Stimulated activated CD4-positive, alpha-beta T cell treated with anti-CD3 and anti-CD28 coated beads, Interleukin-2, amount 100 ng/mL, for 4 hours (primary cell): ENCODE measurements around the gene DIO1.
"Not testable (repeated sequence)": the region's sequence is repeated elsewhere in the genome, so short reads cannot be mapped to it uniquely, and the experiment has no call there.

Experiments used
- DNase-seq: peaks from one replicate; pipeline ENCODE4 v3.0.0-alpha.2; 2020; ENCODE audit warnings: low read depth

DIO1 gene

GRCh38 chr1:53893999-53894636 is at the start of gene DIO1:
Gene DIO1, plus strand, starts transcription at chr1:53894187. Its CDS starts 24 bp downstream, at chr1:53894211.
- DNase-seq: no peak

- DNase-seq: no peak
Measured at GRCh38 chr1:53847980-53848379, 46.0 kb upstream of the DIO1 start.

GRCh38 chr1:53850082-53850673 is 43.8 kb upstream of the DIO1 start:
- no peak for DNase-seq

GRCh38 chr1:53851571-53852285 is 42.3 kb upstream of the DIO1 start:
- no peak for DNase-seq

- peak; percentile 30 for DNase-seq
Measured at GRCh38 chr1:53860967-53861411, 33.0 kb upstream of the DIO1 start.

- no peak for DNase-seq
Measured at GRCh38 chr1:53862507-53862906, 31.5 kb upstream of the DIO1 start.

- DNase-seq: no peak
Measured at GRCh38 chr1:53868565-53868964, 25.4 kb upstream of the DIO1 start.

GRCh38 chr1:53869454-53870117 is 24.4 kb upstream of the DIO1 start:
- DNase-seq: no peak

GRCh38 chr1:53871221-53871620 is 22.8 kb upstream of the DIO1 start:
- DNase-seq: no peak

GRCh38 chr1:53871773-53872484 is 22.1 kb upstream of the DIO1 start:
- no peak for DNase-seq

- DNase-seq: not testable (repeated sequence)
Measured at GRCh38 chr1:53875150-53875549, 18.8 kb upstream of the DIO1 start.

- DNase-seq: no peak
Measured at GRCh38 chr1:53878492-53879105, 15.4 kb upstream of the DIO1 start.

GRCh38 chr1:53881853-53882252 is 12.1 kb upstream of the DIO1 start:
- not testable (repeated sequence) for DNase-seq

- not testable (repeated sequence) for DNase-seq
Measured at GRCh38 chr1:53883600-53883999, 10.4 kb upstream of the DIO1 start.

GRCh38 chr1:53888681-53889080 is 5.3 kb upstream of the DIO1 start:
- no peak for DNase-seq

- peak; percentile 83 for DNase-seq
Measured at GRCh38 chr1:53889304-53890298, 4.4 kb upstream of the DIO1 start, which contains the start of gene YIPF1. Gene YIPF1, minus strand, starts transcription at chr1:53889797. Its CDS starts 860 bp downstream, at chr1:53888937.

- no peak for DNase-seq
Measured at GRCh38 chr1:53890522-53890941, 3.5 kb upstream of the DIO1 start.

- no peak for DNase-seq
Measured at GRCh38 chr1:53891018-53891417, 3.0 kb upstream of the DIO1 start.

GRCh38 chr1:53891678-53892077 is 2.3 kb upstream of the DIO1 start:
- no peak for DNase-seq

- DNase-seq: no peak
Measured at GRCh38 chr1:53892911-53893310, 1.1 kb upstream of the DIO1 start.
